Measurements from ENCODE around the gene ESR1.

DNA sequence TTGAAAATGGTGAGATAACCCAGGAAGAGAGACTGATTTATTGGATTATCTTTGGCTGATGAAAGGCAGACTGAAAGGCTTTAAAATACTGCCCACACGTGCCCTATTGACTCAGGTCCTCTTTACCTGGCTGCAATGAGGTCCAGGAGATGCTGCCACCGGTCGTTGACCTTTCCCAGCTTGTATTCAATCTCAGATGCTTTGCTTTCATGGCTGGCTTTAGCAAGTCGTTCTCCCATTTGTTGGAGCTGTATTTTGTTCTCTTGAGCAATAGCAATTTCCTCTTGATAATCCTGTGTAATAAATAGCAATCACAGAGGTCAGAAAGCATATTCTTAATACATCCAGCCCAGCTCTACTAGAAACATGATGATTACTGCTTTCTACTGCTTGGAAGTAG lies 368.8 kb downstream of the ESR1 start:
- TF ChIP-seq, protein P1, sequence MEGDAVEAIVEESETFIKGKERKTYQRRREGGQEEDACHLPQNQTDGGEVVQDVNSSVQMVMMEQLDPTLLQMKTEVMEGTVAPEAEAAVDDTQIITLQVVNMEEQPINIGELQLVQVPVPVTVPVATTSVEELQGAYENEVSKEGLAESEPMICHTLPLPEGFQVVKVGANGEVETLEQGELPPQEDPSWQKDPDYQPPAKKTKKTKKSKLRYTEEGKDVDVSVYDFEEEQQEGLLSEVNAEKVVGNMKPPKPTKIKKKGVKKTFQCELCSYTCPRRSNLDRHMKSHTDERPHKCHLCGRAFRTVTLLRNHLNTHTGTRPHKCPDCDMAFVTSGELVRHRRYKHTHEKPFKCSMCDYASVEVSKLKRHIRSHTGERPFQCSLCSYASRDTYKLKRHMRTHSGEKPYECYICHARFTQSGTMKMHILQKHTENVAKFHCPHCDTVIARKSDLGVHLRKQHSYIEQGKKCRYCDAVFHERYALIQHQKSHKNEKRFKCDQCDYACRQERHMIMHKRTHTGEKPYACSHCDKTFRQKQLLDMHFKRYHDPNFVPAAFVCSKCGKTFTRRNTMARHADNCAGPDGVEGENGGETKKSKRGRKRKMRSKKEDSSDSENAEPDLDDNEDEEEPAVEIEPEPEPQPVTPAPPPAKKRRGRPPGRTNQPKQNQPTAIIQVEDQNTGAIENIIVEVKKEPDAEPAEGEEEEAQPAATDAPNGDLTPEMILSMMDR (IDR thresholded peaks at IDR 0.05) = no peak
- no peak for TF ChIP-seq EP300 (IDR thresholded peaks at IDR 0.05)
- no peak for TF ChIP-seq POLR2A (IDR thresholded peaks at IDR 0.05)

All from tibial nerve (tissue), 4 donors.